Measurements from ENCODE around the gene PTEN. TPM values are rescaled to one million over a fixed set of nuclear protein-coding genes. Genes with fewer than 3 reads are reported as not detected.
A peak's percentile ranks its signal among the peaks of the same experiment; 100 is the strongest.

PTEN gene
- total and polyA plus RNA-seq, 2 donors (not counting 3 experiments of a cell fraction or from before 2014, with no cell fraction given) = 8.0 to 76.9 TPM

DNA sequence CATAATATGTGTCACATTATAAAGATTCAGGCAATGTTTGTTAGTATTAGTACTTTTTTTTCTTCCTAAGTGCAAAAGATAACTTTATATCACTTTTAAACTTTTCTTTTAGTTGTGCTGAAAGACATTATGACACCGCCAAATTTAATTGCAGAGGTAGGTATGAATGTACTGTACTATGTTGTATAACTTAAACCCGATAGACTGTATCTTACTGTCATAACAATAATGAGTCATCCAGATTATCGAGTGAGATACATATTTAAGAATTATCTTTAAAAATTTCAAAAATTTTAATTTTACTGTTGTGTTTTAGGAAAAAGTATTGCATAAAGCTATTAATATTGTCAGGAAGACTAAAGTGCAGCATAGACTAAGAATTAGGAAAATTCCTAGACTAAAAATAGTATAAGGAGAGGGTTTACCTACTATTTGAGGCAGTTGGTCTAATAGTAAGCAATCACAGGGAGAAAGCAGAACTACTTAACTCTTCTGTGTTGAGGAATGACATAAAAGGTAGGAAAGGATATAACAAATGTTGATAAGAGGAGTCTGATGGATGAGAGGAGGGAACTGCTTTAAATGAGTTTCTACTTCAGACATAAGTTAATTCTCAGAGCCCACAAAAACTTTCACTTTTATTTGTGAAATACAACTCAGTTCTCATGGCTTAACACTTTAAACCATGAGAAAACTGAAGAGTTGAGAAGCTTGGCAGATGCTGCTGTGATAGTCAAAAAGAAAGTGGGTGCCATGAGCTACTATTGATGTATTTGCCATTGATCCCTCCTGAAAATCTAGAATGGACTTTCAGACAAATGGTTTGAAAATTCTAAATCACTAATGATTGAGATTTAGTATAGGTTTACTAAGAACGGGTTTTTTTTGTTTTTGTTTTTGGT is 67.8 kb downstream of the PTEN start:
- FAIRE-seq = no peak
- no peaks in the 10 kb centered on the region for H3K9me3 ChIP-seq (replicated peaks; ENCODE audit: control insufficient read depth, insufficient read depth, low read length)
- no peak for DNase-seq (ENCODE audit: low read depth, low spot score)
- dilution Hi-C loops (cut with MboI; ENCODE audit: extremely low pct_ligation_motif_present, low sequenced_read_pairs) = no loop called here
- H3K4me1 ChIP-seq (ENCODE audit: control insufficient read depth, extremely low read depth, insufficient read depth, low read length) = peaks cover 36% of the 10 kb centered on the region
- H3K27me3 ChIP-seq (ENCODE audit: control insufficient read depth in 2 of 2, insufficient read depth in 2 of 2, low read length in 2 of 2) = no peaks in the 10 kb centered on the region
- H3K4me3 ChIP-seq (replicated peaks in 1 of 3; ENCODE audit: insufficient read depth in 1 of 3, low read depth in 1 of 3, low read length in 3 of 3) = no peak overlapping the region
- intact Hi-C loops (cut with micrococcal nuclease) = no loop called here
- TF ChIP-seq POLR2A (IDR thresholded peaks at IDR 0.05; ENCODE audit: low read depth, low read length) (no peak), FOS (IDR thresholded peaks at IDR 0.05; ENCODE audit: borderline replicate concordance, insufficient read depth, low read length) (peak; percentile 24)
- no peak overlapping the region for H2AFZ ChIP-seq (ENCODE audit: low read depth, low read length)
- POLR2A ChIA-PET = no interaction called here
- no peaks in the 10 kb centered on the region for H3K9me1 ChIP-seq (replicated peaks; ENCODE audit: control insufficient read depth, extremely low read depth, insufficient read depth, low read length)
- CTCF ChIA-PET = no interaction called here
- H4K20me1 ChIP-seq (replicated peaks; ENCODE audit: control insufficient read depth, extremely low read depth, insufficient read depth, low read length) = no peaks in the 10 kb centered on the region
- H3K9ac ChIP-seq (replicated peaks; ENCODE audit: extremely low read depth, insufficient read depth, low read length) = no peak overlapping the region
- H3K4me2 ChIP-seq (ENCODE audit: insufficient read depth, low read length) = peak overlapping the region; percentile 31
- H3K27ac ChIP-seq (ENCODE audit: insufficient read depth, low read depth, low read length) = no peak overlapping the region
- no TSS peak for BruUV-seq (replicated peaks)
- peaks cover 42% of the 10 kb centered on the region for H3K79me2 ChIP-seq (ENCODE audit: control insufficient read depth, insufficient read depth, low read length)
- peaks cover 0 to 5% of the 10 kb centered on the region in 2 experiments for H3K36me3 ChIP-seq (ENCODE audit: control insufficient read depth in 2 of 2, extremely low read depth in 1 of 2, insufficient read depth in 2 of 2, low read length in 2 of 2)

DNA sequence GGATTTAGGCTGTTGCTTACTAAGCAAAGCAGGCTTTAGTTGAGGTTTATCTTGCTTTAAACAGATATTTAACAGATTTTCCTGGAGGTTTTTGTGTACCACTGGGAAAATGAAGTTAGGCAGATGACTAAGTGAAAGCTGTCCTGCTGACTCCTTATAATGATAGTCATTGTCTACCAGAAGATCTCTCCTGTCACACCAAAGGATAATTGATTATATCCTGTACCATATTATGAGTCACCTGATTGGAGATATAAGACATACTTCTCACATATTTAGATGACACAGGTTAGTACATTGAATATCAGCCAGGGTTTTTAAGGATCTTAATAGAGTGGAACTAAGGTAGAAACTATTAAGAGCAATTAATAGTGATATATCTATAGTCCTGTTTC is 68.4 kb downstream of the PTEN start:
- Histone ChIP-seq H3K9ac (replicated peaks; ENCODE audit: extremely low read depth, insufficient read depth, low read length) (no peak overlapping the region), H3K4me3 (replicated peaks in 1 of 3; ENCODE audit: insufficient read depth in 1 of 3, low read depth in 1 of 3, low read length in 3 of 3) (no peak overlapping the region), H3K9me1 (replicated peaks; ENCODE audit: control insufficient read depth, extremely low read depth, insufficient read depth, low read length) (no peaks in the 10 kb centered on the region), H3K4me2 (ENCODE audit: insufficient read depth, low read length) (no peak overlapping the region), H3K79me2 (ENCODE audit: control insufficient read depth, insufficient read depth, low read length) (peaks cover 43% of the 10 kb centered on the region), H4K20me1 (replicated peaks; ENCODE audit: control insufficient read depth, extremely low read depth, insufficient read depth, low read length) (no peaks in the 10 kb centered on the region), H3K4me1 (ENCODE audit: control insufficient read depth, extremely low read depth, insufficient read depth, low read length) (peaks cover 29% of the 10 kb centered on the region), H3K27ac (ENCODE audit: insufficient read depth, low read depth, low read length) (no peak overlapping the region), H2AFZ (ENCODE audit: low read depth, low read length) (no peak overlapping the region), H3K36me3 (ENCODE audit: control insufficient read depth in 2 of 2, extremely low read depth in 1 of 2, insufficient read depth in 2 of 2, low read length in 2 of 2) (peaks cover 0 to 5% of the 10 kb centered on the region in 2 experiments), H3K9me3 (replicated peaks; ENCODE audit: control insufficient read depth, insufficient read depth, low read length) (no peaks in the 10 kb centered on the region), H3K27me3 (ENCODE audit: control insufficient read depth in 2 of 2, insufficient read depth in 2 of 2, low read length in 2 of 2) (no peaks in the 10 kb centered on the region)
- ChIA-PET CTCF (interaction anchor here (0.6 kb wide), 1 partner anchor 95 kb away, joined by 3 read pairs; no protein-coding TSS in a partner anchor), POLR2A (no interaction called here)
- intact Hi-C loops (cut with micrococcal nuclease) = no loop called here
- dilution Hi-C loops (cut with MboI; ENCODE audit: extremely low pct_ligation_motif_present, low sequenced_read_pairs) = no loop called here
- no peak for FAIRE-seq
- peak; percentile 19 for TF ChIP-seq JUN (IDR thresholded peaks at IDR 0.05; ENCODE audit: borderline replicate concordance, insufficient read depth, insufficient read length, low read depth)
- TF ChIP-seq FOS (IDR thresholded peaks at IDR 0.05; ENCODE audit: borderline replicate concordance, insufficient read depth, low read length) = peak; percentile 11
- TF ChIP-seq POLR2A (IDR thresholded peaks at IDR 0.05; ENCODE audit: low read depth, low read length) = no peak
- TF ChIP-seq, protein P1, sequence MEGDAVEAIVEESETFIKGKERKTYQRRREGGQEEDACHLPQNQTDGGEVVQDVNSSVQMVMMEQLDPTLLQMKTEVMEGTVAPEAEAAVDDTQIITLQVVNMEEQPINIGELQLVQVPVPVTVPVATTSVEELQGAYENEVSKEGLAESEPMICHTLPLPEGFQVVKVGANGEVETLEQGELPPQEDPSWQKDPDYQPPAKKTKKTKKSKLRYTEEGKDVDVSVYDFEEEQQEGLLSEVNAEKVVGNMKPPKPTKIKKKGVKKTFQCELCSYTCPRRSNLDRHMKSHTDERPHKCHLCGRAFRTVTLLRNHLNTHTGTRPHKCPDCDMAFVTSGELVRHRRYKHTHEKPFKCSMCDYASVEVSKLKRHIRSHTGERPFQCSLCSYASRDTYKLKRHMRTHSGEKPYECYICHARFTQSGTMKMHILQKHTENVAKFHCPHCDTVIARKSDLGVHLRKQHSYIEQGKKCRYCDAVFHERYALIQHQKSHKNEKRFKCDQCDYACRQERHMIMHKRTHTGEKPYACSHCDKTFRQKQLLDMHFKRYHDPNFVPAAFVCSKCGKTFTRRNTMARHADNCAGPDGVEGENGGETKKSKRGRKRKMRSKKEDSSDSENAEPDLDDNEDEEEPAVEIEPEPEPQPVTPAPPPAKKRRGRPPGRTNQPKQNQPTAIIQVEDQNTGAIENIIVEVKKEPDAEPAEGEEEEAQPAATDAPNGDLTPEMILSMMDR (IDR thresholded peaks at IDR 0.05; ENCODE audit: extremely low read depth in 1 of 2, insufficient read depth in 1 of 2, low read depth in 1 of 2, low read length in 2 of 2) = no peak
- no peak for DNase-seq (ENCODE audit: low read depth, low spot score)
- no TSS peak for BruUV-seq (replicated peaks)
